ENCODE measurements around the gene RASGRF1.
"Not testable (repeated sequence)": the region's sequence is repeated elsewhere in the genome, so short reads cannot be mapped to it uniquely, and the experiment has no call there.

Gene RASGRF1

GRCh38 chr15:78928616-78929093 lies 161.9 kb downstream of the RASGRF1 start:
- no peak for DNase-seq

DNA sequence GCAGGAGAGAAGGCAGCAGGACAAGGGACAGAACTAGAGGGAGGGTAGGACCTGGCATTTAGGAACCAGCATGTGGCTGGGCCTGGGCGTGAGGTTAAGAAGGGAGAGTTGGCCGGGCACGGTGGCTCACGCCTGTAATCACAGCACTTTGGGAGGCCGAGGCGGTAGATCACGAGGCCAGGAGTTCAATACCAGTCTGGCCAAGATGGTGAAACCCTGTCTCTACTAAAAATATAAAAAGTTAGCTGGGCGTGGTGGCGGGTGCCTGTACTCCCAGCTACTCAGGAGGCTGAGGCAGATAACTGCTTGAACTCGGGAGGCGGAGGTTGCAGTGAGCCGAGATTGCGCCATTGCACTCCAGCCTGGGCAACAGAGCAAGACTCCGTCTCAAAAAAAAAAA lies 162.4 kb downstream of the RASGRF1 start:
- not testable (repeated sequence) for DNase-seq

DNA sequence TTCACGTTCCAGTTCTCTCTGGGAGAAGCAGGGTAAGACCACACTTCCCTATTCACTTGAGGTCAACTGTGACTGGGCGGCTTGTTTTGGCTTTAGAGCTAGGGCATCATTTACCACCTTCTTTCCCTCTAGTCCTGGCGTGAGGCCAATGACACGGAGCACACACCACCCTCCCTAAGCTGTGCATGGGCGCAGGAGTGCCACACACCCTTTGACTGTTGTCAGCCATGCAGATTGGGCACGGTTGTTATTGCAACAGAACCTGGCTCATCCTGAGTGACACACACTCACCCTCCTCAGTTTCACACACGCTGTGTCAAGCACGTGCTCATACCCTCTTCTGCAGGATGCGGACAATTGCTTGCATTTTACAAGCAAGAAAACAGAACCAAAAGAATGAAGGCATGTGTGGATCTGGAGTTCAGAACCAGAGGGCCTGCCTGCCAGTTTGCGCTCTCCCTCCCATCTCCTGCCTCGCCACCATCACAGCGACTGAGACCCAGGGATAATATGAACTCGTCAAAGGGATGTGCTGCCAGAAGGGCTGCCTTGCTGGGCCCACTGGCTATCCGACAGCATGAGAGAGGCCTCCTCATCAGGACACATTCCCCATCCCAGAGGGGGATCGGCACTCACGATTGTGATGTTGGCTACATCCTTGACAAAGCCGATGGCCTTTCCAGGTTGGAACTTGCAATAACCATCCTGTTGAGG lies 163.3 kb downstream of the RASGRF1 start:
- peak; percentile 85 for DNase-seq

DNA sequence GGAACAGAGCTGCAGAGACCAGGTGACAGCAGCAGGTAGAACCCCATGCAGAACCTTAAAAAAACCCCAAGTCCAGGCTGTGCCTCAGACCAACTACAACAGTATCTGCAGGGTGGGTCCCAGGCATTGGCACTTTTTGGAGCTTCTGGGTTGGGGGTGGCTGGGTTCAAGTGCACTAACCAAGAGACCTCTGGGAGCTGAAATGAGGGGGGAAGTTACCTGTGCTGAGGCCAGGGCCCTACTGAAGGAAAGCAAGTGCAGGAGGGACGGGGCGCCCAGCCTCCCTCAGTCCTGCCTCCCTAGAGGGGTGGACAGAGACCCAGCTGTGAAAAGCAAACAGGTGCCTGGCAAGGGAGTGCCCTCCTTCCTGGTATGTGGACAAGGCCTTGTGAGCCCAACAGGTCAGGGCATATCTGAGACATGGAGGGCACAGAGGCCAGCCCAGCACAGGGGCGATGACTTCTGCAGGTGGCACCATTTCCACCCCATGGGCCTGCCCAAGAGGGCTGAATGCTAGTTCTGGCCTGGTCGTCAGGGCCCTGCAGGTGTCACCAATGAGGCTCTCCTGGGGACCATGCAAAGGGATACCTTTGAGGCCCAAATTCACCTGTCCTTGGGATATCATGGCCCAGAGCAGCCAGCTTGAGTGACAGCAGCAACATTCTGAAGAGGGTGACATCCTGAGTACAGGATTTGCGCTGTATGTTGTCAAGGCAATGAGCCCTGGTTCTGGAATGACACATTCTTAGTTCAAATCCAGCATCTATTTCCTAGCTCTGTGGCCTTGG lies 164.4 kb downstream of the RASGRF1 start:
- DNase-seq = no peak

DNA sequence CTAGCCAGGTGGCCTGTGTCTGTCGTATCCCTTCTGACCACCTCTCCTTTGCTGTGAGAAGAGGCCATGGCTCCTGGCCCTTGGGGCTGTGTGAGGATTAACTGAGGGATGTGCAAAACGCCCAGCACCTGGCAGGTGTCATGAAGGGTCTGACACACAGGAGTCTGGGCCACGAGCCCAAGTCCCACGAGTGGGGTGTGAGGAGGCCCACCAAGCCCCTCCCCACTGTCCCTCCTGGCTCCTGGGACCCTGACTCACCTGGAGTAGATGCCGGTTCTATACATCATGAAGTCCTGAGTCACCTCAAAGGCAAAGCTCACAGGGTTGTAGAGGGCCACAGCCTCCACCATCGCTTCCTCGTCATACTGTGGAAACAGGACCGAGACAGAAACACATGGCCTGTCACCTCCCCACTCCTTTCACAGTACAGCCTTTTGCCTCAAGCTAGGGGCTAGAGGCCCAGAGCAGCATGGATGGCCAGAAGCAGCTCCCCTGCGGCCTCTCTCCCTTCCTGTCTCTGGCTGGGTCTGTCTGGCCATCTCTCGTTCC lies 165.4 kb downstream of the RASGRF1 start:
- no peak for DNase-seq

DNA sequence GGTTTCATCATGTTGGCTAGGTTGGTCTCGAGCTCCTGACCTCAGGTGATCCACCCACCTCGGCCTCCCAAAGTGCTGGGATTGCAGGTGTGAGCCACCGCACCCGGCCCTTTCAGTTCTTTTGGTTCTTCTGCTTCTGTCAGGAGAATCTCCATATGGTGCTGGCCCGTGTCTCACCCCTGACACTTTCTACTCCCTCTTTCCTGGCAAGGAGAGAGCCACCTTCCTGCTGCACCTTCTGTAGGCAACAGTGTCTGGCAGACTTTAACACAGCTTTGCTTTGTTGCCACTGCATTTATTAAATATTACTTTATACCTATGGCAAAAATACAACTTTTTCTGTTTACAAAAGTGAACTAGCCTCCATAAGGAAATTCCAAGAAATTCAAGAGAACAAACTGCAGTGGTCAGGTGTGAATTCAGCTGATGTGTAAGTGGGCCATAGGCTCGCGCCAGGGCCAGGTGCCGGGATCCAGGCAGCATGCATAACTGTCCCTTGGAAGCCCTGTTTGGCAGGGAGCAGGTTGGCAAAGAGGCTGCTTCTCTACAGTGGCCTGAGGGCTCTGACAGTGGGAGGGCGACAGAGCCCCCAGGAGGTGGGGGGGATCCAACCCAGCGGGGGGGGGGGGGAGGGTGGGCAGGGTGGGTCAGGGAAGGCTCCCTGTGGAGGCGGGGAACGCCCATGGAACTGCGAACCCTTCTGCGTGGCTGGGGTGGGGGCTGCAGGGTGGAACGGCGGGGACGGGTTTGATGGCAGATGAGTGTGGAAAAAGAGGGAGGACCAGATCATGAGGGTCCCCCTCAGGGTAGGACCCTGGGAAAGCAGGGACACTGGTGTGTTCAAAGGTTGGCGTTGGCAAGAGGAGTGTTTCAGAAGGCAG lies 166.9 kb downstream of the RASGRF1 start:
- DNase-seq = no peak

GRCh38 chr15:78923015-78923414 lies 167.6 kb downstream of the RASGRF1 start:
- DNase-seq = peak; percentile 70

- DNase-seq = no peak
These were observed 168.1 kb downstream of the RASGRF1 start for GRCh38 chr15:78922527-78922926.

GRCh38 chr15:78921940-78922339 lies 168.6 kb downstream of the RASGRF1 start:
- no peak for DNase-seq

DNA sequence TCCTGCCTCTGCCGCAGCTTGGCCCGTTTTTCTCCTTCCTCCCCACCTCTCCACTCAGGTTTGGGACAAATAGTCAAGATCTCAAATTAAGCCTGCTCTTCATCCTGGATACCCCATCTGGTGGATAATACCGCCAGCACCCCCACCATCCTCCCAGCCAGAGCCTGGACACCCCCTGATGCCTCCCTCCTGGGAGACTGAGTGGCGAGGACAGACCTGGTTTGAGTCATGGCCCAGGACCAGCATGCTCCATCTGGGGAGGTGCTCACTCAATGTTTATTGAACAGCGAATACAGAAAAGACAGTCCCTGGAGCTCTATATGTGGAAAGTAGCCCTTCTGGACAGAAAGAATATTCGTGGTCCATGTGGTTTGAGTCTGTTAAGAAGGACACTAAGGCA lies 169.1 kb downstream of the RASGRF1 start:
- no peak for DNase-seq

DNA sequence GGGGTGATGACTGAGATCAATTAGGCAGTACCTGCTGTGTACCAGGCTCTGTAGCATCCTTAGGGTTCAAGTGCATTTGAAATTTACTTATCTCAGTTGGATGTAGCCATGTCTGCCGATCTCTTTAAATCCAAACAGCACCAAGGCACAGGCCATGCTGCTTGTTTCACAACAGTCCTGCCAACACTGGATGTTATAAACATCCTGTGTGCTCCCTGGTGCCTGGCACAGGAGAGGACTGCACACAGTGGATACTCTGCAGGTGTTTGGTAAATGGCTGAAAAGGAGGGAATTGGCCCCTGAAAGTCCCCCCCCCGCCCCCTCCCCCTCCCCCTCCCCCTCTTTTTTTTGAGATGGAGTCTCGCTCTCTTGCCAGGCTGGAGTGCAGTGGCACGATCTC lies 172.7 kb downstream of the RASGRF1 start:
- no peak for DNase-seq

GRCh38 chr15:78916088-78916487 lies 174.5 kb downstream of the RASGRF1 start:
- no peak for DNase-seq

- peak; percentile 91 for DNase-seq
These were observed 175.1 kb downstream of the RASGRF1 start for GRCh38 chr15:78915341-78916087.

DNA sequence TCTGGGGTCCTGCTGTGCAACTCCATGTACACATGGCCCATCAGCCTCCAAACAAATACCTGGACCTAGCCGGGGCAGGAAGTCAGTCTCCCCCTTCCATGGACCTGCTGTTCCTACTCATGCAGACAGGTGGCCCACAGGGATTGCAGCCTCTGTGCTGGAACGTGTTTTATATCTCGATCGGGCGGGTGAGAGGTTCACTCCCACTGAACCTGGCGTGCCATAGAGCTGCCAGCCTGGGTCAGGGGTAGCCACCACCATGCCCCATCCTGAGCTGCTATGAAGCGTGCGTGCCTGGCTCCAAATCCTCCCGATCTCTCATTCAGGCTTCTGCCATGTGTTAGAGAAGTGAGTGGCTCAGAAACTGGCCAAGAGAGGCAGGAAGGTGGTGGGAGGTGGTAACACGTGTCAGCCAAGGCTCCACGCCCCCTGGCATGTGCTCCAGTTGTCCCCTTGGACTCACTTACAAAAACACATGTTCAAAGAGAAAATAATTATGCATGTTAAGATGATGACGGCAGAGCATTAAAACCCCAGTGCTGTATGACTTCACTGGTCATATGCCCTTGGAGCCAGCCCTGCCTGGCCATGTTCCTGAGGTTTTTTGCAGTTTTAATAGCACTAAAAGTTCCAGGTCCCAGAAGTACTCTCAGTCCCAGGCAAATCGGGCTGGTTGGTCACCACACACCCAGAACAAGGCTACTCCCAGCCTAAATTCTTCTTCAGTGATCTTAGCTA lies 176.4 kb downstream of the RASGRF1 start:
- DNase-seq = peak; percentile 50

- DNase-seq = no peak
These were observed 177.6 kb downstream of the RASGRF1 start for GRCh38 chr15:78913012-78913411.

DNA sequence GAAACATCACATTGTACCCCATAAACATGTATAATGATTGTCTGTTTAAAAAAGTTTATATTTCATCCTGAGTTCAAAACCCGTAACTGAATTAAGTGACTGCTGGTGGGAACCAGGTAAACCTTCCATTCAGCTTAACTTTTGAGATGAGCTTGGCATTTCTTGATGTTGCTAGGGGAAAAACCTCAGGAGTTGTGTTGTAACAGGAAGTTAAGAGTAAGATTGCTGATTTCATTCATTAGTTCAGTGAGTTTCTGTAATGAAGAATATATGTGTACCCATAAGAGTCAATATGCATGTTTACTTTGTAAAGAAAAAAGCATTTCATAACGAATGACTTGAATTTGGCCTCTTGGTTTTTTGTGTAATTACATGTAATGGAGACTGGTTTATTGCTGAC lies 178.3 kb downstream of the RASGRF1 start:
- DNase-seq = peak; percentile 42

DNA sequence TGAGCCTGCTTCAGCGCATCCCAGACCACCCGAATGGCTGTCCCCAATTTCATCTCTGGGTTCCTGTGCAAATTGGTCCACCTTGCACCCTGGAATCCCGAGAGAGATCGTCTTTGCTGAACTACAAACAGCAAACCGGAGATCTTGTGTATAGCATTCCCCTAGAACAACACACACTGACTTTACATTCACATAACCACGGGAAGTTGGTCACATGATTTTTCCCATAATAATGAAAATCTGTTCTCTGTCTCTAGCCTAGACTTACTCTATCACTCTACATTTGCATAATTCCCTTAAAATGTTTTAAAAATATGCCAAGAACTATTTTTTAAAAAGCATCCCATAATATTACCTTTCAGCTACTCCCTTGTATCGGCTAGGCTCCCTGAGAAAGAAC lies 180.3 kb downstream of the RASGRF1 start:
- no peak for DNase-seq
